NCI-H774 (cell line): ENCODE measurements around the gene MMP11.

Experiments
- DNase-seq: peaks from one replicate; lab custom pipeline; 2025; lab: John Stamatoyannopoulos, UW

The MMP11 gene

GRCh38 chr22:23831781-23832180, 59.1 kb downstream of the MMP11 start:
- no peak for DNase-seq

GRCh38 chr22:23832226-23833016, 59.8 kb downstream of the MMP11 start:
- DNase-seq, result no peak

GRCh38 chr22:23833017-23833751, 60.5 kb downstream of the MMP11 start:
- DNase-seq, result no peak
